DOHH2 (cell line): ENCODE results near the gene HCN4.

Experiments
- H3F3A ChIP-seq: fragments of 200-600 bp; sonication (generic), shearing (Covaris generic); 2 replicates; pipeline ENCODE4 v1.6.0; 2016; ENCODE audit warnings: antibody characterized with exemption, mild to moderate bottlenecking; ENCODE audit not compliant: control insufficient read depth, insufficient read depth
- H3K27ac ChIP-seq: fragments of 200-600 bp; sonication (generic); 2 replicates; pipeline ENCODE4 v1.5.1; 2014; ENCODE audit warnings: low read depth, mild to moderate bottlenecking, low read length, moderate library complexity
- H3K27me3 ChIP-seq: fragments of 200-600 bp; sonication (generic); 2 replicates; pipeline ENCODE4 v1.6.1; 2014; ENCODE audit warnings: mild to moderate bottlenecking, low read length, mixed read lengths; ENCODE audit not compliant: control insufficient read depth
- H3K36me3 ChIP-seq: fragments of 200-600 bp; sonication (generic); 2 replicates; pipeline ENCODE4 v1.6.1; 2014; ENCODE audit warnings: mild to moderate bottlenecking, low read length, moderate library complexity, mixed read lengths; ENCODE audit not compliant: control insufficient read depth
- H3K4me1 ChIP-seq: fragments of 200-600 bp; sonication (generic); 2 replicates; pipeline ENCODE4 v1.6.1; 2014; ENCODE audit warnings: mild to moderate bottlenecking, low read length, mixed read lengths; ENCODE audit not compliant: control insufficient read depth
- H3K4me2 ChIP-seq: fragments of 200-600 bp; sonication (generic); 2 replicates; pipeline ENCODE4 v1.6.0; 2014; ENCODE audit warnings: mild to moderate bottlenecking, low read length, moderate library complexity
- H3K4me3 ChIP-seq: fragments of 200-600 bp; sonication (generic); 2 replicates; pipeline ENCODE4 v1.5.1; 2014; ENCODE audit warnings: mild to moderate bottlenecking, low read length, mixed read lengths
- H3K79me2 ChIP-seq: fragments of 200-600 bp; sonication (generic); 2 replicates; pipeline ENCODE4 v1.6.1; 2014; ENCODE audit warnings: mild to moderate bottlenecking, low read length, mixed read lengths; ENCODE audit not compliant: control insufficient read depth
- H3K9me2 ChIP-seq: fragments of 200-600 bp; sonication (generic); replicated peaks from 2 replicates; pipeline ENCODE4 v1.6.1; 2014; ENCODE audit warnings: mild to moderate bottlenecking, low read length, mixed read lengths; ENCODE audit not compliant: control insufficient read depth
- H3K9me3 ChIP-seq: fragments of 200-600 bp; sonication (generic); 2 replicates; pipeline ENCODE4 v1.6.1; 2014; ENCODE audit warnings: antibody characterized with exemption, low read length, mixed read lengths; ENCODE audit not compliant: control insufficient read depth, insufficient read depth
- H4K20me1 ChIP-seq: fragments of 200-600 bp; sonication (generic); 2 replicates; pipeline ENCODE4 v1.6.0; 2014; ENCODE audit warnings: low read depth, mild to moderate bottlenecking, antibody characterized with exemption, low read length, moderate library complexity; ENCODE audit not compliant: control insufficient read depth, insufficient read depth
- CTCF ChIP-seq: fragments of 200-600 bp; sonication (generic); IDR thresholded peaks from one replicate; pipeline ENCODE4 v1.5.1; 2014; ENCODE audit warnings: antibody characterized with exemption, mild to moderate bottlenecking, low read depth, low read length; ENCODE audit not compliant: poor library complexity, severe bottlenecking
- EZH2phosphoT487 ChIP-seq: fragments of 200-600 bp; sonication (generic); IDR thresholded peaks from 2 replicates; pipeline ENCODE4 v1.6.1; 2017; ENCODE audit warnings: borderline replicate concordance, mild to moderate bottlenecking, antibody characterized with exemption, low read length, moderate library complexity, mixed read lengths

The HCN4 gene

DNA sequence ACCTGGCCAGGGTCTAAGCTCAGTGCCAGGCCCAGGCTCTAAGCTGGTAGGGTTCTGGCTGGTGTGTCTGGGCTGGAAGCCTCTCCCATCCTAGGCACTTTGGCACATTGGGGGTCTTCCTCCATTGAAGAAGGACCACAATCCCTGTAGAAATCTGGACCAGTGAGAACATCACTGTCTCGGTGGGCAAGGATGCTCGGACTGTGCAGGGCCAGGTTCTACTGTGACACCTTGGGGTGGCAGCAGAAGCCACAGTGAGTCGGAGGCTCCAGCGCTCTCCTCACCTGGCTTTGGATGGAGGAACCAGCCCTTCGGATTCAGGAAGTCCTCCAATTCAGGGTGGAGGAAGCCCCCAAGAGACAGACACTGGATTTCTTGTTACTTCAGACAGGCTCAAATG, 17.5 kb upstream of the HCN4 start:
- no peaks in the 10 kb centered on the region for H3K9me2 ChIP-seq
- H3K27ac ChIP-seq = no peak overlapping the region
- no peak overlapping the region for H3K4me2 ChIP-seq
- H3F3A ChIP-seq = no peaks in the 10 kb centered on the region
- no peak overlapping the region for H3K4me3 ChIP-seq
- no peaks in the 10 kb centered on the region for H3K79me2 ChIP-seq
- no peaks in the 10 kb centered on the region for H3K4me1 ChIP-seq
- H3K27me3 ChIP-seq = no peaks in the 10 kb centered on the region
- H3K9me3 ChIP-seq = no peaks in the 10 kb centered on the region
- TF ChIP-seq CTCF = no peak
- no peak for TF ChIP-seq EZH2phosphoT487
- H3K36me3 ChIP-seq = no peaks in the 10 kb centered on the region
- no peaks in the 10 kb centered on the region for H4K20me1 ChIP-seq

- no peak overlapping the region for H3K27ac ChIP-seq
- H3K4me2 ChIP-seq = no peak overlapping the region
- no peaks in the 10 kb centered on the region for H3F3A ChIP-seq
- H3K9me2 ChIP-seq = no peaks in the 10 kb centered on the region
- H3K36me3 ChIP-seq = no peaks in the 10 kb centered on the region
- no peaks in the 10 kb centered on the region for H3K79me2 ChIP-seq
- no peaks in the 10 kb centered on the region for H3K27me3 ChIP-seq
- TF ChIP-seq EZH2phosphoT487 = no peak
- no peak for TF ChIP-seq CTCF
- H3K9me3 ChIP-seq = no peaks in the 10 kb centered on the region
- H3K4me3 ChIP-seq = no peak overlapping the region
- H3K4me1 ChIP-seq = no peaks in the 10 kb centered on the region
- H4K20me1 ChIP-seq = no peaks in the 10 kb centered on the region
Observed at GRCh38 chr15:73385205-73385604, 16.4 kb upstream of the HCN4 start.

DNA sequence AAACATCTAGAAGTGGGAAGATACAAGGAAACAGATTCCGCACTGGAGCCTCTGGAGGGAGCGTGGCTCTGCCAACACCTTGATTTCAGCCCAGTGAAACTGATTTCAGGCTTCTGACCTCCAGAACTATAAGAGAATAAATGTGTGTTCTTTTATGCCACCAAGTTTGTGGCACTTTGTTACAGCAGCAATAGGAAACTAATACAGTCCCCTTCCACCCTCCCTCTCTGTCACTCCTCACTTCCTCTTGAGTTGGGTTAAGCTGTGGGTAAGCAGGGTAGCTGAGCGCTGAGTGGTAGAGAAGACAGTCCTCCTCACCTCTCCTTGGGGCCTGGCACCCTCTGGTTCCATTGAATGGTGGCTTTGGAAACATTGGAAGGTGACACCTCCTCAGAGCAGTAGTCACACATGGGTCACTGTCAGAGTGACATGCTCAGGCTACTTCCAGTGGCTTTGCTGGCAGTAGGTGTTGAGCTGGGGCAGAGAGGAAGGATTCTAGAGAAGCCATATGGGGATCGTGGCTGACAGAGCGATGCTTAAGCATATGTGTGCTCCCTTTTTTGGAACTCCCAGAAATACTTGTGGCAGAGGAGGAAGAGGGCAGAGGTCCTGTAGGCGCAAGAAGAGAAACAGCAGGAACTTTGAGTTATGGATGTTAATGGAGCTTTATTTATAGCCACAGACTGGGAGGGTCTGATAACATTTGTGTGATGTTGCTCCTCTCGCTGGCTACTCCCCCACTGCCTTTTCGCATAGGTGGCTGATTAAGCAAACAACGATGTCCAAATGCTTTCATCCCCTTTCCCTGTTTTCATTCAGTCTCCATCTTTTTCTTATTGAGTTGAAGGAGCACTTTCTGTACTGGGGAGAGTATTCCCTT, 14.8 kb upstream of the HCN4 start:
- H4K20me1 ChIP-seq = no peaks in the 10 kb centered on the region
- no peaks in the 10 kb centered on the region for H3K9me2 ChIP-seq
- no peaks in the 10 kb centered on the region for H3K9me3 ChIP-seq
- no peaks in the 10 kb centered on the region for H3K36me3 ChIP-seq
- no peak overlapping the region for H3K4me2 ChIP-seq
- no peaks in the 10 kb centered on the region for H3F3A ChIP-seq
- H3K27me3 ChIP-seq = no peaks in the 10 kb centered on the region
- no peak for TF ChIP-seq EZH2phosphoT487
- TF ChIP-seq CTCF = no peak
- H3K27ac ChIP-seq = no peak overlapping the region
- no peaks in the 10 kb centered on the region for H3K4me1 ChIP-seq
- H3K4me3 ChIP-seq = no peak overlapping the region
- H3K79me2 ChIP-seq = no peaks in the 10 kb centered on the region
